A549 (cell line): ENCODE measurements around the gene DNAJB1.

Source experiments
- CBX2 ChIP-seq: fragments of 200-600 bp; sonication (generic); IDR thresholded peaks from 2 replicates; pipeline ENCODE4 v1.6.1; 2016; ENCODE audit warnings: low read depth, mild to moderate bottlenecking, borderline replicate concordance
- MAFK ChIP-seq: fragments of 450-650 bp; IDR thresholded peaks from 2 replicates; pipeline ENCODE4 v1.6.1; 2014; ENCODE audit not compliant: partially characterized antibody
- MAZ ChIP-seq: fragments of 150-350 bp; IDR thresholded peaks from 2 replicates; pipeline ENCODE4 v1.6.1; 2014; ENCODE audit warnings: antibody characterized with exemption, low read depth, low read length, borderline replicate concordance
- NPAS2 ChIP-seq: fragments of 250-450 bp; sonication (Bioruptor Pico); IDR thresholded peaks from 2 replicates; pipeline ENCODE4 v1.8.0; 2022; ENCODE audit warnings: mild to moderate bottlenecking, moderate library complexity, borderline replicate concordance
- PBX3 ChIP-seq: IDR thresholded peaks from 2 replicates; pipeline ENCODE4 v1.6.1; 2012
- POLR2A ChIP-seq: IDR thresholded peaks from 2 replicates; pipeline ENCODE4 v1.6.1; 2012; ENCODE audit warnings: mild to moderate bottlenecking, low read length
- RAD21 ChIP-seq, 2 experiments: fragments of >200 bp in 1 of 2; sonication (Bioruptor Twin) in 1 of 2; formaldehyde crosslinking in 1 of 2; IDR thresholded peaks in 1 of 2; conservative IDR thresholded peaks in 1 of 2; 2 replicates in 1 of 2; 3 replicates in 1 of 2; pipeline ENCODE4 v1.6.1; 2012 to 2018; ENCODE audit warnings: inconsistent platforms in 1 of 2
- TP53 ChIP-seq: fragments of 250-450 bp; sonication (Bioruptor Pico); IDR thresholded peaks from 2 replicates; pipeline ENCODE4 v1.5.0; 2021; ENCODE audit warnings: mild to moderate bottlenecking, moderate library complexity

- no peak for TF ChIP-seq CBX2
- TF ChIP-seq MAZ = no peak
- TF ChIP-seq RAD21 (conservative IDR thresholded peaks at IDR 0.05 in 1 of 2, IDR thresholded peaks at IDR 0.05 in 1 of 2) = no peak
- no peak for TF ChIP-seq MAFK
- TF ChIP-seq PBX3 = no peak
- TF ChIP-seq POLR2A = no peak
- TF ChIP-seq NPAS2 (CRISPR knock-in tag) = no peak
- TF ChIP-seq TP53 (CRISPR knock-in tag) = no peak
Observed at GRCh38 chr19:14502334-14503092, 15.7 kb downstream of the DNAJB1 start.
